ENCODE data around the gene COBL.

- TF ChIP-seq POLR2AphosphoS5 (IDR thresholded peaks at IDR 0.05; ENCODE audit: low read depth, low read length): no peak
- TF ChIP-seq POLR2A (IDR thresholded peaks at IDR 0.05; ENCODE audit: low read depth, low read length): no peak
- no peak for TF ChIP-seq TAF1 (IDR thresholded peaks at IDR 0.05; ENCODE audit: borderline replicate concordance, low read depth, low read length)
Observed at GRCh38 chr7:51357821-51358220, 41.2 kb upstream of the COBL start.

All from GM12892 (cell line).